HCT116 (cell line): ENCODE data around the gene BICRAL.

Experiments used
- CBX3 ChIP-seq: IDR thresholded peaks from 2 replicates; pipeline ENCODE4 v1.6.1; 2012; ENCODE audit warnings: low read depth
- ELF1 ChIP-seq: IDR thresholded peaks from 2 replicates; pipeline ENCODE4 v1.6.1; 2012; ENCODE audit warnings: low read depth, borderline replicate concordance
- EZH2 ChIP-seq: fragments of 200-600 bp; sonication (generic); IDR thresholded peaks from 2 replicates; pipeline ENCODE4 v1.6.1; 2017; ENCODE audit warnings: antibody characterized with exemption, mixed run types
- EZH2phosphoT487 ChIP-seq: fragments of 200-600 bp; IDR thresholded peaks from 2 replicates; pipeline ENCODE4 v1.6.1; 2018; ENCODE audit warnings: antibody characterized with exemption, borderline replicate concordance
- FOSL1 ChIP-seq: IDR thresholded peaks from 2 replicates; pipeline ENCODE4 v1.6.1; 2012; ENCODE audit warnings: low read depth
- POLR2A ChIP-seq: IDR thresholded peaks from 2 replicates; pipeline ENCODE4 v1.7.0; 2011; ENCODE audit warnings: borderline replicate concordance; ENCODE audit not compliant: insufficient read depth, insufficient read length; ENCODE audit errors: extremely low read depth
- POLR2AphosphoS5 ChIP-seq: IDR thresholded peaks from 2 replicates; pipeline ENCODE4 v1.6.1; 2011; ENCODE audit warnings: mild to moderate bottlenecking, low read depth, low read length, moderate library complexity
- SRF ChIP-seq: IDR thresholded peaks from 2 replicates; pipeline ENCODE4 v1.6.1; 2012; ENCODE audit warnings: low read depth
- ZFX ChIP-seq: fragments of 450-650 bp; IDR thresholded peaks from 2 replicates; pipeline ENCODE4 v1.6.1; 2017
- TF ChIP-seq, protein P1 (sequence below), 3 experiments: fragments of 200-600 bp in 1 of 3; sonication (generic) in 1 of 3; IDR thresholded peaks in 2 of 3; conservative IDR thresholded peaks in 1 of 3; 2 replicates each; pipeline ENCODE4 v1.5.1; 2012 to 2017; ENCODE audit warnings: low read depth in 2 of 3, low read length in 2 of 3, antibody characterized with exemption in 1 of 3, borderline replicate concordance in 1 of 3, control low read depth in 1 of 3, mild to moderate bottlenecking in 1 of 3, mixed read lengths in 1 of 3, mixed run types in 1 of 3, moderate library complexity in 1 of 3; ENCODE audit not compliant: insufficient read depth in 1 of 3

DNA sequence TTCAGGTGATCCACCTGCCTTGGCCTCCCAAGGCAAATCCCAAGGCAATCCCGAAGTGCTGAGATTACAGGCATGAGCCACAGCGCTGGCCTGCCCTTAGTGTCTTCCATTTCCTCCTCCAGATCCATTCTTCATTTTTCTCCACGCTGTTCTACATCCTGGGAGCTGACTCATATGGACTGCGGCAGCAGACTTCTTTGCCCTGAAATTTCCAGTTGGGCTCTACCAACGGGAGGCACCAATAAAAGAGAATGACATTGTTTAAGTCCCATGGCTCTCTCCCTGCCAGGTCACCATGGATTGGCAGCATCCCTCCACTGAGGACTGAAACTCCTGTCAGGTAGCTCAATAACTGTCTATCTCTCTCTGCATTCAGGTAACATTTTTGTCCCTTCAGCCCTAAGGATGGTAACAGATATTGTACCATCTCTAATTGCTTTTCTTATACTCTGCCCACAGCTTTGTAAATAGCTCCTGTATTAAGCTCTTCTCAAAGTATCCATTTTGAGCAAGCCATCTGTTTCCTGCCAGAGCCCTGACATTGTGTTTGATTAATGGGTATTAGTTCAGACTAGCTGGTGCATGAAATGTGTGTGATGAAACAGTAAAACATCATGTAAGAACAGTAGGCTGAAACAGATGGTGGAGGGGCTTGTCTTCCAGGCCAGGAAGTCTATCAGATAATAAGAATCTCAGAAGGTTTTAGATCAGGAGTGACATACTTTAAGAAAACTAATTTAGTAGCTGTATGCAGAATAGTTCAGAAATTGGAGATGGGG lies 39.5 kb upstream of the BICRAL start:
- TF ChIP-seq EZH2 (no peak), POLR2A (no peak), ELF1 (no peak), SRF (no peak), POLR2AphosphoS5 (no peak), ZFX (no peak), EZH2phosphoT487 (no peak), FOSL1 (no peak), CBX3 (no peak)
- TF ChIP-seq, protein P1, sequence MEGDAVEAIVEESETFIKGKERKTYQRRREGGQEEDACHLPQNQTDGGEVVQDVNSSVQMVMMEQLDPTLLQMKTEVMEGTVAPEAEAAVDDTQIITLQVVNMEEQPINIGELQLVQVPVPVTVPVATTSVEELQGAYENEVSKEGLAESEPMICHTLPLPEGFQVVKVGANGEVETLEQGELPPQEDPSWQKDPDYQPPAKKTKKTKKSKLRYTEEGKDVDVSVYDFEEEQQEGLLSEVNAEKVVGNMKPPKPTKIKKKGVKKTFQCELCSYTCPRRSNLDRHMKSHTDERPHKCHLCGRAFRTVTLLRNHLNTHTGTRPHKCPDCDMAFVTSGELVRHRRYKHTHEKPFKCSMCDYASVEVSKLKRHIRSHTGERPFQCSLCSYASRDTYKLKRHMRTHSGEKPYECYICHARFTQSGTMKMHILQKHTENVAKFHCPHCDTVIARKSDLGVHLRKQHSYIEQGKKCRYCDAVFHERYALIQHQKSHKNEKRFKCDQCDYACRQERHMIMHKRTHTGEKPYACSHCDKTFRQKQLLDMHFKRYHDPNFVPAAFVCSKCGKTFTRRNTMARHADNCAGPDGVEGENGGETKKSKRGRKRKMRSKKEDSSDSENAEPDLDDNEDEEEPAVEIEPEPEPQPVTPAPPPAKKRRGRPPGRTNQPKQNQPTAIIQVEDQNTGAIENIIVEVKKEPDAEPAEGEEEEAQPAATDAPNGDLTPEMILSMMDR (IDR thresholded peaks at IDR 0.05 in 2 of 3, conservative IDR thresholded peaks at IDR 0.05 in 1 of 3; ENCODE audit: borderline replicate concordance in 1 of 3, insufficient read depth in 1 of 3, low read depth in 2 of 3, low read length in 2 of 3): no peak
